ENCODE measurements around the gene ARHGEF33. TPM values are rescaled to one million over a fixed set of nuclear protein-coding genes. Genes with fewer than 3 reads are reported as not detected.

ARHGEF33 gene
- total and polyA plus RNA-seq, 2 experiments from 2014 or later, result 0.27 to 0.31 TPM

- H3K4me1 ChIP-seq (ENCODE audit: insufficient read depth), result peaks cover 9% of the 10 kb centered on the region
- H3K9me3 ChIP-seq (ENCODE audit: low read depth), result no peaks in the 10 kb centered on the region
- H3K9me2 ChIP-seq (replicated peaks; ENCODE audit: insufficient read depth), result no peaks in the 10 kb centered on the region
- H3K27me3 ChIP-seq, result no peaks in the 10 kb centered on the region
- H4K20me1 ChIP-seq (ENCODE audit: insufficient read depth, poor library complexity, severe bottlenecking), result no peaks in the 10 kb centered on the region
- H3K27ac ChIP-seq, result peak overlapping the region; percentile 35
- TF ChIP-seq EZH2 (IDR thresholded peaks at IDR 0.05; ENCODE audit: borderline replicate concordance) (no peak), CTCF (IDR thresholded peaks at IDR 0.05; ENCODE audit: poor library complexity) (no peak), EZH2phosphoT487 (IDR thresholded peaks at IDR 0.05; ENCODE audit: low read depth, severe bottlenecking, unreplicated experiment) (no peak)
- no peaks in the 10 kb centered on the region for H3K36me3 ChIP-seq (replicated peaks; ENCODE audit: insufficient read depth, low read depth)
- DNase-seq (ENCODE audit: low spot score), result no peak
- H3K4me2 ChIP-seq, result peak overlapping the region; percentile 46
- H2AFZ ChIP-seq, result no peak overlapping the region
- H3K79me2 ChIP-seq, result no peaks in the 10 kb centered on the region
- no peak overlapping the region for H3K4me3 ChIP-seq
Measured at GRCh38 chr2:38862476-38862875, 27.2 kb upstream of the ARHGEF33 start.

GRCh38 chr2:38863061-38863695 is 26.5 kb upstream of the ARHGEF33 start:
- Histone ChIP-seq H3K4me2 (peak overlapping the region; percentile 64), H3K27ac (no peak overlapping the region), H3K4me3 (no peak overlapping the region), H2AFZ (no peak overlapping the region), H3K9me3 (ENCODE audit: low read depth) (no peaks in the 10 kb centered on the region), H3K9me2 (replicated peaks; ENCODE audit: insufficient read depth) (no peaks in the 10 kb centered on the region), H3K36me3 (replicated peaks; ENCODE audit: insufficient read depth, low read depth) (no peaks in the 10 kb centered on the region), H3K79me2 (no peaks in the 10 kb centered on the region), H3K4me1 (ENCODE audit: insufficient read depth) (peaks cover 9% of the 10 kb centered on the region), H4K20me1 (ENCODE audit: insufficient read depth, poor library complexity, severe bottlenecking) (no peaks in the 10 kb centered on the region), H3K27me3 (no peaks in the 10 kb centered on the region)
- WGBS (ENCODE audit: low lambda C conversion rate, missing lambda C conversion rate), result 77% methylated on average over 2 of the region's 2 CpGs
- no peak for TF ChIP-seq CTCF (IDR thresholded peaks at IDR 0.05; ENCODE audit: poor library complexity)
- no peak for TF ChIP-seq EZH2phosphoT487 (IDR thresholded peaks at IDR 0.05; ENCODE audit: low read depth, severe bottlenecking, unreplicated experiment)
- TF ChIP-seq EZH2 (IDR thresholded peaks at IDR 0.05; ENCODE audit: borderline replicate concordance), result no peak
- no peak for DNase-seq (ENCODE audit: low spot score)

GRCh38 chr2:38866773-38867443 is 22.8 kb upstream of the ARHGEF33 start:
- no peak for DNase-seq (ENCODE audit: low spot score)
- no peaks in the 10 kb centered on the region for H3K36me3 ChIP-seq (replicated peaks; ENCODE audit: insufficient read depth, low read depth)
- no peaks in the 10 kb centered on the region for H3K27me3 ChIP-seq
- H3K4me2 ChIP-seq, result no peak overlapping the region
- no peaks in the 10 kb centered on the region for H4K20me1 ChIP-seq (ENCODE audit: insufficient read depth, poor library complexity, severe bottlenecking)
- H3K4me1 ChIP-seq (ENCODE audit: insufficient read depth), result peaks cover 8% of the 10 kb centered on the region
- no peaks in the 10 kb centered on the region for H3K9me3 ChIP-seq (ENCODE audit: low read depth)
- H3K4me3 ChIP-seq, result no peak overlapping the region
- 94% methylated on average over 3 of the region's 3 CpGs for WGBS (ENCODE audit: low lambda C conversion rate, missing lambda C conversion rate)
- H3K79me2 ChIP-seq, result peaks cover 26% of the 10 kb centered on the region
- no peak overlapping the region for H3K27ac ChIP-seq
- H3K9me2 ChIP-seq (replicated peaks; ENCODE audit: insufficient read depth), result no peaks in the 10 kb centered on the region
- TF ChIP-seq EZH2 (IDR thresholded peaks at IDR 0.05; ENCODE audit: borderline replicate concordance) (no peak), EZH2phosphoT487 (IDR thresholded peaks at IDR 0.05; ENCODE audit: low read depth, severe bottlenecking, unreplicated experiment) (no peak), CTCF (IDR thresholded peaks at IDR 0.05; ENCODE audit: poor library complexity) (no peak)
- H2AFZ ChIP-seq, result no peak overlapping the region

All from hepatocyte (in vitro differentiated cells).